GM18520 (cell line): Measurements from ENCODE around the gene KPNA4.

ENCODE experiments used
- ATAC-seq: cut with Tn5 transposase; IDR thresholded peaks from one replicate; pipeline ENCODE4 v1.9.1; 2021; ENCODE audit not compliant: unreplicated experiment

KPNA4 gene

DNA sequence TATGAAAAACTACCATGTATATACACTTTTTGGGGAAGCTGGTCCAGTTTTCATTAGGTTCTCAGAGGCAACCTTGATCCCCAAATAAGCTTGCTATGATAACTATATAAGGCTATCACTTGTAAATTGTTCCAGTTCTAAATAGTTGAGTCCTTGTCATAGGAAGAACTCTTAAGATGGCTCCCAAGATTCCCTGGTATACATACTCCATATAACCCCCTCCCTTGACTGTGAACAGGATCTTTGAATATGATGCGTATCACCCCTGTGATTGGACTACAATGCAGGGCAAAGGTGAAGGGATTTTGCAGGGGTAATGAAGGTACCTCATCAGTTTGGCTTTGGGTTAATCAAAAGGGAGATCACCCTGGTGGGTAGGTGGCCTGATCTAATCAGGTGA, 67.2 kb downstream of the KPNA4 start:
- ATAC-seq, result no peak

DNA sequence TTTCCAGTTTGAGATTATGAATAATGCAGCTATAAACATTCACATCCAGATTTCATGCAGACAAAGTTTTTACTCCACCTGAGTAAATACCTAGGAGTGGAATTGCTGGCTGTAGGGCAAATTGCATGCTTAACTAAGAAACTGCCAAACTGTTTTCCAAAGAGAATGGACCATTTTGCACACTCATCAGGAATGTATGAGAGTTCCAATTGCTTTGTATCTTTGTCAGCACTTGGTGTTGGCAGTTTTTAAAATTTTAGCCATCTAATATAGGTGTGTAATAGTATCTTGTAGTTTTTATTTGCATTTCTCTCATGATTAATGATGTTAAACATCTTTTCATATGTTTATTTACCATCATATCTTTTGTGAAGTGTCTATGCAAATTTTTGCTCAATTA, 75.2 kb downstream of the KPNA4 start:
- no peak for ATAC-seq

DNA sequence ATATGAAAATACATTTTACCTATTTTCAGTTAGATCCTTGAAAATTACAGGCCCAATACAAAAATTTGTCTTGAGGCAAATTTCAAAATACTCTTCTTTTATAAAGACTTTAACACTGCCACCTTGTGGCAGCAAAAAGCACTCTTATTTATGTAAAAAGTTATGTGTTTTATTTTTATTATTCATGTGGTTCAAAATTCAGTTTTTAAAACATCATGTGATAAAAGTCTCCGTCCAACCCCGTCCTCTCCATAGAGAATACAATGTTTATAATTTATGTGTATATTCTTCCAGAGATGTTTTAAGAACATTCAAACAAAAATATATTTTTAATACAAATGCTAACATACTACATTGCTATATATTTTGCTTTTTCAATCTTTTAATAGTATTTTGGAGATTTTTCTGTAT, 78.9 kb downstream of the KPNA4 start:
- no peak for ATAC-seq

GRCh38 chr3:160482796-160483195, 82.6 kb downstream of the KPNA4 start:
- ATAC-seq, result no peak

- ATAC-seq, result no peak
Measured at GRCh38 chr3:160481856-160482255, 83.5 kb downstream of the KPNA4 start.

- ATAC-seq, result no peak
Measured at GRCh38 chr3:160480931-160481330, 84.4 kb downstream of the KPNA4 start.

DNA sequence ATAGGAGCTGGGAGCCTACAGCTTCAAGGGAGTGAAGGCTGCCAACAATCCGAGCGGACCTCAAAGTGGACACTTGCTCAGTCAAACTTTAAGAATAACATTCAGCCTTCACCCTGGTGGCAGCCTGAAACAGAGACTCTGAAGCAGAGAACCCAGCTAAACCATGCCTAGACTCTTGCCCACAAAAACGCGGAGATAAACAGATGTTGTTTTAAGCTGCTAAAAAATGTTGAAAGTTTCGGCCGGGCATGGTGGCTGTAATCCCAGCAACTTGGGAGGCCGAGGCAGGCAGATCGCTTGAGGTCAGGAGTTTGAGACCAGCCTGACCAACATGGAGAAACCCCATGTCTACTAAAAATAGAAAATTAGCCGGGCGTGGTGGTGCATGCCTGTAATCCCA, 86.0 kb downstream of the KPNA4 start:
- no peak for ATAC-seq

DNA sequence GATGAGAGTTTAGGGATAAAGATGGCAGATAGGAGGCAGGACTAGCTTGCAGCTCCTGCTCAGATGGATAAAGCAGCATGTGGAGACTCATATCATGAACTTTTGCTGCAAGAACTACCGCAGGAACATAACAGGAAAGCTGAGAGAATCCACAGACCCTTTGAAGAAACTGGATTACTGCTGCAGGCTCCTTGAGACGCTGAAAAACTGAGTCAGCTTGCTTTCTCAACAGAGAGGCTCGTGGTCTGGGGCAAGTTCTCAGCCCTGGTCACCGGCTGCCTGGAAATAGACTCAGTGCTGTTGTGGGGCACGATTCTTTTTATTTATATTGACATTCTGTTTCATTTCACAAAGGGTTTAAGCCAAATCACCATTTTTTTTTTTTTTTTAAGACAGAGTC, 87.0 kb downstream of the KPNA4 start:
- no peak for ATAC-seq

DNA sequence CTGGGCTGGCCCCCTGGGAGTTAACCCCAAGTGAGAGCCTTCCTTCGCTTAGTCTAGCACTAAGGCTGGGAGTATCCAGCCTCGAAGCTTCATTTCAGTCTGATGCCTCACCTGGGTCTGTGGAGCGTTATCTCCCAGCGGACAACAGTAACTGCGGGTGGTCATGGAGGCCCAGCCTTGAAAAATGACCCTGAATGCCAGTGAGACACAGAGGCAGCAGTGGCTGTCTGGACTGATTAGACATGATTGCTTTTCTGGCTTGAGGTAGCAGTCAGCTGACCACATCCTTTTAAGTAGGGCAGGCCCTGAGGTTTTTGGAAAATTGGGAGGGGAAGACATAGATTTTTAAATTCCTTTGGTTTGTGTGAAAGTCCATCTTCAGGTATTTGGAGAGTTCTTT, 87.6 kb downstream of the KPNA4 start:
- no peak for ATAC-seq

GRCh38 chr3:160475884-160476283, 89.5 kb downstream of the KPNA4 start:
- ATAC-seq, result no peak

- ATAC-seq, result no peak
Measured at GRCh38 chr3:160475153-160475552, 90.2 kb downstream of the KPNA4 start.

GRCh38 chr3:160474416-160474838, 90.9 kb downstream of the KPNA4 start:
- ATAC-seq, result no peak

GRCh38 chr3:160473978-160474377, 91.4 kb downstream of the KPNA4 start:
- ATAC-seq, result no peak

GRCh38 chr3:160473221-160473620, 92.2 kb downstream of the KPNA4 start:
- ATAC-seq, result no peak

GRCh38 chr3:160472344-160472743, 93.0 kb downstream of the KPNA4 start:
- ATAC-seq, result peak; percentile 69

DNA sequence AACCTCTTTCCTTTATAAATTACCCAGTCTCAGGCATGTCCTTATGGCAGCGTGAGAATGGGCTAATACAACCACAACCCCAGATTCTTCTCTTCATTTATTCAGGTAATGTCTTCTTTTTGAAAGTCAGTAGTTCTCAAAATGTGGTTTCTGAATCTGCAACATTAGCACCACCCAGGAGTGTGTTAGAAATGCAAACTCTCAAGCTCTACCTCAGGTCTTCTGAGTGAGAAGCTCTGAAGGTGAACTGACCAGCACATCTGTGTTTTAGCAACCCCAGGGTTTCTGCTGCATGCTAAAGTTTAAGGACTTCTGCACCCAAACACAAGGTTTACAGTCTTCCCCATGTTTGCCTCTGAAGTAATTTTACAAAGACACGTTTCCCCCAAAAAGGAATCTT, 93.5 kb downstream of the KPNA4 start:
- peak; percentile 35 for ATAC-seq

DNA sequence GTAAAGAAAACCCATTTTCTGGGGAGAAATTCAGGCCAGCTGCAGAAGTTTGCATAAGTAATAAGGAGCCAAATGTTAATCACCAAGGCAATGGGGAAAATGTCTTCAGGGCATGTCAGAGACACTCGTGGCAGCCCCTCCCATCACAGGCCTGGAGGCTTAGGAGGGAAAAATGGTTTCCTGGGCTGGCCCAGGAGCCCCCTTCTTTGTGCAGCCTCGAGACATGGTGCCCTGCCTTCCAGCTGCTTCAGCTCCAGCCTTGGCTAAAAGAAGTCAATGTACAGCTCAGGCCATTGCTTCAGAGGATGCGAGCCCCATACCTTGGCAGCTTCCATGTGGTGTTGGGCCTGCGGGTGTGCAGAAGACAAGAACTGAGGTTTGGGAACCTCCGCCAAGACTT, 95.2 kb downstream of the KPNA4 start:
- ATAC-seq, result no peak

- ATAC-seq, result no peak
Measured at GRCh38 chr3:160464971-160465370, 100.4 kb downstream of the KPNA4 start.

- no peak for ATAC-seq
Measured at GRCh38 chr3:160464321-160464720, 101.0 kb downstream of the KPNA4 start.

DNA sequence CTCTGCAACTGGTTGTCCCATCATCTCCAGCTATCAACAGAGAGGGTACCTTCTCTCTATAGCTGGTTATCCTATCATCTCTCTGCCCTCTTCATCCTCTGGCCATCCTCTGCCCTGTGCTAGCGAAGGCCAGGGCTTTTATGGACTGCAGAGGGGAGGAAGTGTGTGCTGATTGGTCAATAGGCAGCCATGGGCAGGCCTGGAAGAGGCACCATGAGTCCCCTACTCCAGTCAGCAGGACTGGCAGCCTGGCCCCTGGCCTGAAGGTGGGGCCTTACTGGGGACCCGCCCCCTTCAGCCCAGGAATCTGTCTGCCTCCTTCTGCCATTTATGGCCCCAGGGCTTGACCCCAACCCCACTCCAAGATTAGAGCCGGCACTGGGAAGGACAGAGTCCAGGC, 105.3 kb downstream of the KPNA4 start:
- no peak for ATAC-seq

DNA sequence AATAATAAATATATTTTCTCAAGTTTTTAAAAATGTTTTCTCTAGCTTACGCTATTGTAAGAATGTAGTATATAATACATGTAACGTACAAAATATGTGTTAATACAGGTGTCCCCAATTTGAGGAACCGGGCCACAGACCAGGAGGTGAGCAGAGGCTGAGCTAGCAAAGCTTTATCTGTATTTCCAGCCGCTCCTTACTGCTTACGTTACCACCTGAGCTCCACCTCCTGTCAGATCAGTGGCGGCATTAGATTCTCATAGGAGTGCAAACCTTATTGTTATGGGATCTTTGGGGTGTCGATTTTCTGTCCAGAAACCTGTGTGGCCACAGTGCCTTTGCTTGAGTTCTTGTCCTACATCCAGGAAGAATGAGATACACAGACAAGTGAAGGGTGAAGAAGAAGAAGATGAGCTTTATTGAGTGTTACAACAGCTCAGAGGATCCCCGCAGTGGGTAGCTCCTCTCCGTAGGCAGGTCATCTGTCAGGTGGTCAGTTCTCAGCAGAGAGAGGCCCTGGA, 105.9 kb downstream of the KPNA4 start:
- ATAC-seq, result no peak

- no peak for ATAC-seq
Measured at GRCh38 chr3:160458151-160458550, 107.2 kb downstream of the KPNA4 start.

DNA sequence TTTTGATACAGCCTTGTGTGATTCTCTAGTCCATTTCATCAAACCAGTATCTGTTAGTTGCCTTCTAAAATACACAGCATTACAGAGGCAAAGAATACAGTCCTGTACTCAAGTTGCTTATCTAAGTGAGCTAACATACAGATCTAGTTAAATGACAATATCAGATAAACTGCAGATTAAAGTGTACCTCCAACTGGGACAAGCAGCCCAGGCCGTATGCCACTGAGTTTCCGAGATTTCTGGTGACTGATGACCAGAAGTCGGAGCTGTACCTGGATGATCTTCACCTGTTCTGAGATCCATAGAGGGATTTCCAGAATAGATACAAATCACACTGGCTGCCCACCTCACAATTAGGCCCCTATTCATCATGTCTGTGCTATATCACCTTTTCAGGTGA, 109.5 kb downstream of the KPNA4 start:
- no peak for ATAC-seq

DNA sequence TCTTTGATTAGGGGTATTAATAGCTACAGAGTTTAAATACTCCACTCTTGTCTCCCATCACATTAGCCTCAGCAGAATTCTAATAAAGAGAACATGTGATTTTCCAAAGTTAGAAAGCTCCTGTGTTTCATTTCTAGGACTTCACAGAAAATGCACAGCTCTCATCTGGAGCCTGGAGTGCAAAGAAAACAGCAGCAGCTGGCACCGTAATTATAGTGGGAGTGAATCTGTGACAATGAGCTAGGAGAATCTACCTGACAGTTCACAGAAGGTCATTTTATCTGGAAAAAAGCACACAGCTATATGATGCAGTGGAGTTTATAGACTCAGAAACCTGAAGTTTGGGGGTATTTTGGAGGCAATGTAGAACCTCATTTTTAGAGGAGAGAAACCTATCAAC, 110.4 kb downstream of the KPNA4 start:
- no peak for ATAC-seq
